Fibroblast of peridontal ligament (primary cell): ENCODE measurements around the gene ZNF423.
A peak's percentile ranks its signal among the peaks of the same experiment; 100 is the strongest.

Source experiments
- DNase-seq: peaks from one replicate; pipeline ENCODE4 v3.0.0-alpha.2; 2010; ENCODE audit errors: extremely low read depth

Gene ZNF423

GRCh38 chr16:49726155-49726554, 129.8 kb downstream of the ZNF423 start:
- no peak for DNase-seq

GRCh38 chr16:49725651-49726050, 130.3 kb downstream of the ZNF423 start:
- no peak for DNase-seq

DNA sequence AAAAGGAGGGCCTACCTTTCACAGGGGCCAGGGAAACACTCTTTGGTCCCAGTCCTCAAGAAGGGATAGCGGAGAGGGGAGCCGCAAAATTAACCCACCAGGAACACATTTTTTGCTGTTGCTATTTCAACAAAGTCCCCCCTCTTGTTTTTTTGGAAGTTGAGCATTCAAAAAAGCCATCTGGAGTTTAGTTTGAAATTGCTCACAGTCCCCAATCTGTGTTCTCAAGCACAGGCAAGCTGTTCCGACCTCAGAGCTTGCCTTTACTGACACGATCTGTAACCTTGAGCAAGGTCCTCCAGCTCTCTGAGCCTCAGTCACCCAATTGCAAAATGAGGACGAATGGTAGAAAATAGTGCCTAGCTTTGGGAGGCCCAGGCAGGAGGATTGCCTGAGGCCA, 131.1 kb downstream of the ZNF423 start:
- DNase-seq = no peak

- DNase-seq = no peak
Measured at GRCh38 chr16:49723310-49723709, 132.6 kb downstream of the ZNF423 start.

DNA sequence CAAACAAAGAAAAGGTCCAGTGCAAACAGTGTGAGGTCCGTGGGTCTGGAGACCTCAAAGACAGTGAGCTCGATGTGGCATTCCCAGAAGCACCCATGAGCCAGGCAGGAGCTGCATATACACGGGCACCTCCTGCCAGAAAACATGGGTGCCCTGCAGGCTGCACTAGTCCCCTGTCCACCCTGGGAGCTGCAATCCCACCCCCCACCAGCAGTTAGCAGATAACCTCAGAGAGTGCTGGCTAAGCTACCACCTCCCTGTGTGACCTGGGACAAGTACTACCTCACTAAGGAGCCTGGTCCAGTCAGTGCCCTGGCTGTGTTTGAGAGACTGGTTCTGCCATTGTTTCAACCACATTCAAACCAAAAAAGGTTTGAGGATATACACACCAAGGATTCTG, 135.7 kb downstream of the ZNF423 start:
- no peak for DNase-seq

DNA sequence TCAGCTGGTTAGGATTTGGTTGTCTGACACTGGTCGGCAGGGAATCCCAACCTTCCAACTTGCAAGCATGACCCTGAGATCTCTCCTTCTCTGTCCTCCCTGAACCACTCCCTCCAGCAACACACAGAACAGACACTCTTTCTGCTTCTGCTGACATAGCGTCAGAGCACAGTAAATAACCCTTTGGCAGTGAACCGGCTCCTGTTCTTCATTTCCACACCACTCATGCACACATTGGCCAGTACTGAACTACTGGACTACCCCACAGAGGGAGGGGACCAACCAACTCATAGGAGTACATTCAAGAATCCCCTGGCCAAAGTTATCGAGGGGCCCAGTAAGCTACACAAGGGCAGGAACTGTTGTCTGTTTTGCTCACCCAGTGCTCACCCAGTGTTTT, 138.2 kb downstream of the ZNF423 start:
- DNase-seq = no peak

DNA sequence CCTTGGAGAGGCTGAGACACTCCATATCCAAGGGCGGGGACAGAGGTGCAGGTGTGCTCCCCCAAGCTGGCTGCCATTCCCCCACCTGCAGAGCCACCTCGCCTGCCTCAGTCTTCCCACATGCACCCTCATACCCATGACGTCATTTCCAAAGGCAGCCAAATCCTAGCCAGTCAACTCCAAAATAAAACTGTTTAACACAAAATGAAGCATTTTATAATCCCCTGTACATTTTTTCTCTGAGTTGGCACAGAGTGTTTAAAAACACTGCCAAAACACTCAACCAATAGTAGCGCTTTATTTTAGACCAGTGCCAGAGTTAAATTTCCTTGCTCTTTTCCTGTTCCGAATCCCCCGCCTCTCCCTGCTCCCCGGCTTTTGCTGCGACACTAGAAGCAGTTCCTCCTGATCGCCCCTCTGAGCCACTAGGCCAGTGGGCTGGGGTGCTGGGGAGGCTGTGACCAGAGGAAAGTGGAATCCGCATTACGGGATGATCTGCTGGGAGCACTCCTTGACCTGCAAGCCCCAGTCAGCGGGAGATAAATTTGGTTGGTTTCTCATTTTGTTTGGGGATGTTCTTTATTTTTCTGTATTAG, 139.5 kb downstream of the ZNF423 start:
- no peak for DNase-seq

DNA sequence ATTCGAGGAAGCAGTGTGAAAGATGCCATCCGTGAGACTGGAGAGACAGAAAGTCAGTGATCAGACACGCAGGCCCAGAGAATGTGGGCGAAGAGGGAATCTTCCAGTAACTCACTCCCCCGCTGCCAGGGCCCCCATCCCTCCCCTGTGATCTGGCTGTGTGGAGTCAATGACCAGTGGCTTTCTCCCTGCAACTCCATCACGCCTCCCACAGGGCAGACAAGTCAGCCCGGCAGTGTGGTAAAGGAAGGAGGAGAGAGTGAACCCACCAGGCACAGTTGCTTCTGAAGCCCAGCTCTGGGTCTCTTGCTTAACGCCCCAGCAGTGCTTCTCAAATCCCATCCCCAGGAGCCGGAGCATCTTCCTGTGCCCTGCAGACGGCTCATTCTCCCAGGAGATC, 142.1 kb downstream of the ZNF423 start:
- DNase-seq = no peak

DNA sequence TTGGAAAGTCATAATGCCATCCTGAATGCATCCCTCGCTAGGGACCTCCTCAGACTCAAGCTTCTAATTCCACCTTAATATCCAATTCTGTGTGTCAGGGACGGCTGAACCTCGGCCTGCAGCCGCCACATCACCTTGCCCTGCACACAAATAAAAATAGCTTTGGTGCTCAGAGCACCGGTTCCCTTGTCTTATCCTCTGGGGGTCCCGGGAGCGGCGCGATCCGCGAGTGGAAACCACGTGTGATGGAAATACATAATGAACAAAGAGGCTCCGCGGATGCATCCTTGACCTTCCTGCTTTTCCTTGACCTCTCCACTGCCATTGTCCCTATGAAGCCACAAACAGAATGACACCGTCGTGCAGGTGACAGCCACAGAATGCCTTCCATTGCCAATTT, 143.4 kb downstream of the ZNF423 start:
- DNase-seq = no peak

DNA sequence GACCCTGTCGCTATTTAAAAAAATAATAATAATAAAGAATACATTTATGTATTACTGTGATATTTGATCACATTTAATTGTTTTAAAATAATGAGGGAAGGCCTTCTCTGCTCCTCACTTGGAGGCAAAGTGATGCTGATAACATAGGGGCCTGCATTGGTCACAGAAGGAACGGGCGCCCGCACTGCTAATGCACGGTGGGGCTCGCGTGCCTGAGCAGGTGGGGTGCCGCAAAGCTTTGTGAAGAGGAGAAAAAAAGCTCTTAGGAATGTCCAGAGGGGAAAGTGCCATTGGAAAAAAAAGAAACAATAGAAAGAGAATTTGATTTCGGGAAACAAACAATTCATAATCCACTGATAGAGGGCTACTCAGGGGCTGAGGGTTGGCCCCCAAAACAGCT, 143.8 kb downstream of the ZNF423 start:
- no peak for DNase-seq

- no peak for DNase-seq
Measured at GRCh38 chr16:49709057-49709456, 146.9 kb downstream of the ZNF423 start.

DNA sequence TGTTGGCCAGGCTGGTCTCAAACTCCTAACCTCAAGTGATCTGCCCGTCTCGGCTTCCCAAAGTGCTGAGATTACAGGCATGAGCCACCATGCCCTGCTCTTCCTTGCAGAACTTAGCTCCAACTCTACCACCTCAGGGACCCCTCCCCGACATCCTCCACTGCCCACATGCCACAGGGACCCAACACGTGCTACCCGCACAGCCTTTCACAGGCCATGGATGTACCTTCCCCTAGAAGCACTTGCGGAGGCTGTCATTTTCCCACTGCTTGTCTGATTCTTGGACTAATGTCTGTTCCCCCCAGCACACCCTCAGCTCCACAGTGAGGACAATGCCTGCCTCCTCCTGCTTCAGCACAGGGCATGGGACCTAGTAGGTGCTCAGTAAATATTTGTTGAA, 147.4 kb downstream of the ZNF423 start:
- DNase-seq = no peak

GRCh38 chr16:49706620-49707355, 149.1 kb downstream of the ZNF423 start:
- no peak for DNase-seq

DNA sequence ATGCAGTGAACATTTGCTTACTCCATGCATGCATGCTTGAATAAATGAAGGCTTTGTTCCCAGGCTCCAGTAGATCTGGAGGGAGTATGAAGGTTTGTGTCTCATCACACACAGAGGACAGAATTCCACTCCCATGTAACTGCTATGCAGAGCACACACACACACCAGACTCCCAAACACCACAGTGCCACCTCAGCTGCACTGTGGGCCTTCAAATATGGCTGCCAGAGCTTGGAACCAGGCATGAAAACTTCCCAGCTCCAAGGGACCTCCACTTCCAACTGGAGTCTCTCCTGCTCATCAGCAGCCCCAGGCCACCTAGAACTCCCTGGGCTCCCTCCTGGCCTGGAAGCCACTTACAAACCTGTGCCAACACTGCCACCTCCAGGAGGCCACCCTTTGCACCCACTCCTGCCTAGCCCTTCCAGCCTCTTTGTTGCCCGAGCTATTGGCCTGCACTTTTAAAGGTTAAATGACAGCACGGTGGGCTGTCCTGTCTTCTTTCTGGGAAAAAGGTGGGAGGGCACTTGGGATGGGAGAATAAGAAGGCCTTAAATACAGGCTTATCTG, 151.2 kb downstream of the ZNF423 start:
- DNase-seq = no peak

GRCh38 chr16:49703483-49703882, 152.4 kb downstream of the ZNF423 start:
- no peak for DNase-seq

DNA sequence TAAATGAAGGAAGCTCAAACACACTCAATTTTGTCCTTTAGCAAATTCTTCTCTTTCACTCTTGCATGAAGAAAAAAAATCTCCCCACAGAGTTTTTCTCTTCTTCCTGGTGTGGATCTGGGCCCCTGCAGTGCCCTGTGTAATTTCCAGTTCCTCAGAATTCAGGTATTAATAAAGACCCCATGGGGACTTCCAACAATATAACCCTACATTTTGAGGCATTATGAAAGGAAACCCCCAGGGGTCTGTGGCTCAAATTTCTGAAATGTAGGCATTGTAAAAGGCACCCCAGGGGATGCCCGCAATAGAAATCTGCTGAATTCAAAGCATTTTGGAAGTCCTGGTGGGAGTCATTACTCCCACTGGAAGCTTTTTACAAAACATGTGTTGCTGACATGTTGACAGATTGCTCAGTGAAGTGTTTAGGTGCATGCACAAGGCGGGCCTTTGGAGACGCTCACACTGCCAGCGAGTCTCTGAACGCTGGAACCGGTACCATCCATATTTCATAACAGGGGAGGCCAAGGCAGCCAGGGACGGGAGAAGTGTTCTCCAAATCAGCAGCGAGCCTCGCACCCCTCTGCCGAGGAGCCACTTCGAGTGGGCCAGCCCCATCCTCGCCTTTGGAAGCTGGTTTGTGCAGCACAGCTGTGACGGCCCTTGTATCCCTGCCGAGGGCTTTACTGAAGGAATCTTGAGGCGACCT, 154.0 kb downstream of the ZNF423 start:
- peak; percentile 4 for DNase-seq

DNA sequence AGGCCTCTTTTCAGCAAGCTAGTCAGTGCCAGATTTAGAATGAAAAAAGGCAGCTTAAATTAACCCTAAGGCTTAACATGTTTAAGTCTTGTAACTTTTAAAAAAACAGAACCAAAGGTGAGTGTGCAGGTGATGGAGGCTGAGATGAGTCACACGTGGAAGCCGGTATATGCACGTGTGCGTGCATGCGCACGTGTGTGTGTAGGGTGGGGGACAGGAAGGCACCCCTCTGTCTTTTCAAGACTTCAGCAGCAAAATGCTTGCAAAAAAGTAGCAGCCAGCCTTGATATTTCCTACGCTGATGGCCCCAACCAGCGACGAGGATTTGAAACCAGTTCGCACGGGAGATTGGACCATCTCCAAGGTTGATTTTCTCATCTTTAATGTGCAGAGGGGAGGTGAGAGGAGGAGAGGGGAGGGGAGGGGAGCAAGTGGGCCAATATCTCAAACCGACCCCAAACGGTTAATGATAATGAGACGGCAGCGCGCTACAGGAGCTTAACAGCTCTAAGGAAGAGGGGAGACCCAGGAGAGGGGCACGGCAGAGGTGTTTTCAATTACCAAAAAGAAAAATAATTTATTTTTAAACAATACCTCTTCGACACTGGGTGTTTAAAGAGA, 154.7 kb downstream of the ZNF423 start:
- no peak for DNase-seq

DNA sequence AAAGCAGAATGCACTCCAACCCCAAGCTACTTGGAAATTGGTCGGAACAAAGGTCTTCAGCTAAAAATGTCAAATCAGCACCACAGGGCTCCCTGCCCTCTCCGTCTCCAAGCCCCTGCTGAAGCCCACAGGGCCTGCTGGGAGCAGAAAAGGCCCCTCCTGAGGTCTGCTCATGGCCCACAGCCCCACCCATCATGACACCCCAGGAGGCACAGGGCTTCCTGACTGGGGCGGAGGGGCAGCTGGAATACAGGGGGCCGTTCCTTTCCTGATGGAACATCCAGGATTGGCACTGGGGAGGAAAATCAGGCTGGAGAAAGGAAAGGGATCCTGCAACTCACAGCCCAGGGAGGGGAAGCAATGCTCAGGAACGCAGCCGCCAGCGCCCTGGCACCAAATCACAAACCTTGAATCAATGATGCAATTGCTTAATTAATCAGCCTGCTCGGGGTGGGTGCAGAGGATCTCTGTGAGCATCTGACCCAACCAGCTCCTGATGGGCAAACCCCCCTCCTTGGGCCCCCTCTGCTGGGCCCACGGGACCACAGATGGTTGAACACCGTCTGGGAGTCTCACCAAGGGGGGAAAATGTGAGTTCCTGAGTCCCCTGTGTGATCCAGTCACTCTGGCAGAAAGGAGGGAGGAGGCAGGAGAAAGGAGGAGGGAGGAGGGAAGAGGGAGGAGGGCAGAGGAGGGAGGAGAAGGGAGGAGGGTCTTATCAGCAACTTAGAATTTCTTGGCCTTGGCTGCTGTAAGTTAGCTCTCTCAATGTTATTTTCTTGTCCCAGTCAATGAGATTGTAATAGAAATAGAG, 155.5 kb downstream of the ZNF423 start:
- peak; percentile 28 for DNase-seq

GRCh38 chr16:49699841-49700175, 156.1 kb downstream of the ZNF423 start:
- DNase-seq = no peak

DNA sequence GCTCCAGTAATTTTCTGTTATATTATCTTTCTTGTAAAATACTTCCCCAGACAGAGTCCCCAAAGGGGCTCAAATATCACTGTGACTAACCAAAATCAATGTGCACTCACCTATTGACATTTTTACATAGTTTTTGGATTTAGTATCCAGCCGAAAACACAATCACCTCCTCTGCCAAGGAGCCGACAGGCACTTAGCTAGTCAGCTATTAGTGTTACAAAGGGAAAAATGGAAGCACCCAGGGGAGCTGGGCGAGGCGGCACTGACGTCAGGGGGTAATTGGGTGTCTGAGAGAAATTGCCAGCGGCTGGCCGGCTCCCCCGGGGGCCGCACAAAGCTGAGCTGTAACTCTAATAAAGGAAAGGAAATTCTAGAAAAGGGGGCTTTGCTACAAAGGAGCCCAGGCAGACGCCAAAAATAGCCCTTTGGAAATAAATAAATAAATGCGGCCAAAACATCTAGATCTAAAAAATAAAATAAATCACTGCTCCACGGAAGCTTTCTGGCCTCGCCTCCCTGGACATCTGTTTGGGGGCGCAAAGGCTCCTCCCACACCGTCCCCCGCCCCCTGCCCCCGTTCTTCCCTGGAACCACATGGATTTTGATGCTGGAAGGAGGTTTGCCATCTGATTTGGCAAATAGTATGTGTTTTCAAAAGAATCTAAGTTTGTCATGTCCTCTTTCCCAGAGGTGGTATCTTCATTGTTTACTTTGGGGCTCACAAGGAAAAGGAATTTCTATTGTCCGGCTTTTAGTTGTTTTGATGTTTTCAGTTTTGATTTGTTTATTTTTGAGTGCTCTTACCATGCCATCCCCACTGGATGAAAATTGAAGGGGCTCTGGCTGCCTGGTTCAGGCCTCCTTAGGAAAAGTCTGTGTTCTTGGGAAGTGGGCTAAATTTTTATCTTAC, 156.7 kb downstream of the ZNF423 start:
- DNase-seq = peak; percentile 78

DNA sequence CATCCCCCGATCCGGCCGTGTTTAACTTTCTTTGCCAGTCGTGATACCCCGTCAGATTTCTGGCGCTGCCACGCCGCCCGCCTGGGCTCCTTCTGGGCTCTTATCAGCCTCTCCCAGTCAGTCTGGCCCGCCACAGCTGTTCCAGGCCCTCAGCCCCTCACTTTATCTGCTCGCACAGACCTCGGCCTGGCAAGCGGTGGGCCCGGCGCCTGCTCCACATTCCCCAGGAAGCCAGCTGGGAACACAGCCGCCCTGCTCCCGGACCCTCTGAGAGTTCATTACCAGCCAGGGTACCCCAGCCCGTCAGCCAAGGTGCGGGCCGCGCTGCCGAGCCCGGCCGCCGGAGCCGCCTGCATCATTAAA, 157.5 kb downstream of the ZNF423 start:
- no peak for DNase-seq
